GM18498 (cell line): Measurements from ENCODE around the gene FKBP10.
"Not testable (repeated sequence)": the region's sequence is repeated elsewhere in the genome, so short reads cannot be mapped to it uniquely, and the experiment has no call there.

Experiments used
- ATAC-seq: cut with Tn5 transposase; IDR thresholded peaks from one replicate; pipeline ENCODE4 v1.9.1; 2021; ENCODE audit warnings: mild to moderate bottlenecking, moderate library complexity; ENCODE audit not compliant: unreplicated experiment

Gene FKBP10

DNA sequence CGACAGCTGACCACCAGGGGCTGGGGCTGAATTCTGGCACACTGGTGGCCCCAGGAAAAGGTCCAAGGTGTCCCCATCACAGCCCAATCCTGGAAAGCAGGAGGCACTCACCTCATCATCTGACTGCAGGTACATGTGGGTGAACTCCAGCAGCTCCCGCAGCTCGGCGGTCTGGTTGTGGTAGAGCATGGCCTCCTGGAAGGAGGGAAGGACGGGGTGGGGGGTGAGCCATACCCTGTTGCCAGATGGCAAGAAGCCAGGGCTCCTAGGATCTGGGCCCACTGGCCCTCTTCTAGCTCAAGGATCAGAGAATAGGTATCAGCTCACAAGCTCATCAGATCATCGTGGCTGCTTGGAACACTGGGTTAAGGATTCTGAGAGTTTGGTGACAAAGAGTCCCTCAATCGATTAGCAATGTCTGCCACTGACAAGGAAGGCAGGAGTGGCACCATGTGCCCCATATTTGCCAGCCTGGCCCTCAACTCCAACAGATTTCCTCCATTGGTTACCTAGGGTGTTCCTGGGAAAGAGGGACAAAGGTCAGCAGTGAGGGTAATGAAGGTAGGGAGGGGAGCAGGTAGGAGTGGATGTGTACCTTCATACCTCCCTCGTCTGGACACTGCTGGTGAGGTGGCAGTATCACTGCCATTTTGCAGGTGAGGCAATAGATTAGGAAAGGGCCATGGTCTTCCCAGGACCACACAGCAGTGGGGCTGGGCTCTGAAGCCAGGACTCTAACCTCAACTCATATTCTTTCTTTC lies 5.9 kb upstream of the FKBP10 start:
- no peak for ATAC-seq

DNA sequence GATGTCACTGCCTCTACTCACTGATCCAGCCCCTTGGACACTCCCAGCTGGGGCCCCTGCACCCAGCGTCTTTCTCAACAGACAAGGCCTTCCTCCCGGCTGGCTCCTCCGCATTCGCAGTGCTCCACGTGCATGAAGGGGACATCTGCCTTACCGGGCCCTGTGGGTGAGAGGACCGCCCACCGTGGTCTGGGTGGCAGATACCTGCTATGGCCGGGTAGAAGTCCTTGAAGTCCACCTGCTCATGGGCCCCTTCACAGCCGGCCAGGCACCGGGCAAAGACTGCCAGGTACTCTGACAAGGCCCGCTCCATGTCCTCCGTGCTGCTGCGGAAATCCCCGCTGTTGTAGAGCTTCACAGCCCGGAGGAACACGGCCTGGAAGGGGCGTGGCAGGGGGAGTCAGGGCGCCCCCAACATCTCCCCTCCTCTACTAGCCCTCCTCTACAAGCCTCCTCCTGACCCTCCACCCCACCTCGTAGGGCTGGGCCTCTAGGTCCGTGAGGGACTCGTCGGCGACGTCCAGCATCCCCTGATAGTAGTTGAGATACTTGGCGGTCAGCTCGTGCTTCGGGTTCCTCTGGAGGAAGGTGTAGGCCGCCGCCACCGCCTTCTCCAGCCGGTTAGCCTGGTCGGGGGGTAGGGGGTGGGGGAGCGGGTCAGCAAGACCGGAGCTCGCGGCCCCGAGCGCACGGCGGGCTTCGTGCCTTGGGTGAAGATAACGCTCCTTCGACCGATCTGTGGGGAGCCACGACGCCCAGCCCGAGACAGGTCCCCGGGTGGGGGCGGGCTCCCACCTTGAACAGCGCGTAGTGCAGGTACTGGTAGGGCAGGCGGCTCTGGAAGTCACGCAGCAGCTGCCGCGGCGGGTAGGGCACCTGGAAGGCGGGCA lies 1.9 kb upstream of the FKBP10 start:
- peak; percentile 27 for ATAC-seq

DNA sequence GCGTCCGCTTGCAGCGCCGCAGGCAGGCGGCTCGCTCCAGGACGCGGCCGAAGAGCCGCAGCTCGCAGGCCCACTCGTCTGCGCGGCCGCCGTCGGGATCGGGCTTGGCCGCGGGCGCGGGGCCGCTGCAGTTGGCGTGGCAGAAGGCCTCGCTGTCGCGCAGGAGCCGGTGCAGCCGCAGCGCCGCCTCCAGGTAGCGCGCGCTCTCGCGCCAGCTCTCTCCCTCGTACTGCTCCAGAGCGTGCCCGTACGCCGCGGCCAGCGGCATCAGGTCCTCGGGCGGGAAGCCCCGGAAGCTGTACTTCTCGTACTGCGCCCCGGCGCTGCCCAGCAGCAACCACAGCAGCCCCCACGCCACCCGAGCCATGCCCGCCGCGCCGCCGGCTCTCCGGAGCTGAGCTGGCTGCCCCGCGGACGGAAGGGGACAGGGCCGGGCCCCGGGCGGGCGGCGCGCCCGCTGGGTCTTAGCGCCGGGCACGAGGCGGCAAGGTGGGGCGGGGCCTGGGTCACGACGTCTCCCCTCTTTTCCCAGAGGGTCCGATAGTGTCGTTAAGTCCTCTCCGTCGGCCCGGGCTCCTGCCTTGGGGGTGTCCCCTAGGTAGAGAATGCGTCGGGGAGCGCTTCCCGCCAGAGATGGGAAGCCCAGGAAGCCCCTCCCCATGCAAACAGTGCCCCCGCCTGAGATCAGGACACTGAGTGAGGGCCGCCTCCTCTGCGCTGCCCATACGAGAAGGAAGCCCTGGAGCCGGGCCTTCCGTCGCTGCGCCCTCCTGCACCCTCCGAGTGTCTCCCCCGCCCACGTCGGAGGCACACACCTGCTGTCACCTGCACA lies 1.0 kb upstream of the FKBP10 start, which contains the start of gene P3H4:
P3H4 (minus strand) TSS at position 401 of the 832 bp plus-strand sequence; CDS start at position 367, 34 bp downstream.
- peak; percentile 79 for ATAC-seq

DNA sequence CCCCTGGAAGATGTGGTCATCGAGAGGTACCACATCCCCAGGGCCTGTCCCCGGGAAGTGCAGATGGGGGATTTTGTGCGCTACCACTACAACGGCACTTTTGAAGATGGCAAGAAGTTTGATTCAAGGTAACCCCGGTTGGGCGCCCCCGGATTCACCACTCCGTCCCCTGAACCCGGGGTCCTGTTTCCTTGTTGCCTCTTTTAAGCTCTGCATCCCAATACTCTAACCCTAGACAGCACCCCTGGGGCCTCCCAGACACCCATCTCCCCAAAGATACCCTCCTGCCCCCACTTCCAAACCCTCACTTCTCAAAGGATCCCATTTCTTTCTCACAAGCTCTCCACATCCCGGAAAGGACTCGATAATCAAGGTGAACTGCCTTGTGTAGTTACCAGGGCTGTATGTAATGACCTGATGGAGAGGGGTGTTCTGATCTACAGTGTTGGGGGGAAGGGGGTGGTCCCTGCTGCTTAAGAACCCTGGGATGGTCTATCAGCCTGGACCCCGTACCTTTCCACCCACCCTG lies 412 bp downstream of the FKBP10 start:
- no peak for ATAC-seq

DNA sequence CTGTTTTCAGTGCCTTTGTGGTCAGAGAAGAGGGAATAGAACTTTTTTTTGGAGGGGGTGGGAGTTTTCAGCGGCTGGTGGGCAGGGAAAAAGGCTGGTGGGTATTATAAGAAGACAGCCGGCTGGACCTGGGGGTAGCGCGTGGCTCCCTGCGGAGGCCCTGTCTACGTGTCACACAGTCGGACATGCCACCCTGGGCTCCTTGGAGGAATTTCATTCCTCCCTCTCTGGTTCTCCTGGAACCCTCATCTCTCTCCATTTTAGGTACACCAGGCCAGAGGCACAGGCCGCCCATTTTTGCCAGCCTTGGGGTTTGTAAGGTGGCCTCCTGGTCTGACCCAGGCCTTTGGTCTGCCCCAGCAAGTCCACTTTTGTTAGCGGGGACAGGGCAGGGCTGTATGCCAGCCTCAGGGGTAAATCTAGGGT lies 908 bp downstream of the FKBP10 start:
- no peak for ATAC-seq

DNA sequence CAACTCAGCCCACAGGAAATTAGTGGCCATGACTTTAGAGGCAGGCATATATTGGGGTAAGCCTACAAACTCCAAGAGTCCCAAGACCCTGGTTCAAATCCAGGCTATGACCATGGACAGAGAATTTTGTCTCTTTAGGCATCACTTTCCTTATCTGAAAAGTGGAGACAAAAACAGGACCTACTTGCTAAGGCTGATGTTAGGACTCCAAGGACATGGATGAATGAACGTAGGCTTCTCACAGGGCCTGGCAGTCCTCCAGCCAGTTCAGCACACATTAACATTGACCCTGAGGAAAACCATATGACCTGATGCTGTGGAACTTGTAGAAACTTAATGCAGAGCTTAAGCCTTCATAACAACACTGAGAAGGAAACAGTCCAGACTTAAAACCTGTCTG lies 1.4 kb downstream of the FKBP10 start:
- no peak for ATAC-seq

DNA sequence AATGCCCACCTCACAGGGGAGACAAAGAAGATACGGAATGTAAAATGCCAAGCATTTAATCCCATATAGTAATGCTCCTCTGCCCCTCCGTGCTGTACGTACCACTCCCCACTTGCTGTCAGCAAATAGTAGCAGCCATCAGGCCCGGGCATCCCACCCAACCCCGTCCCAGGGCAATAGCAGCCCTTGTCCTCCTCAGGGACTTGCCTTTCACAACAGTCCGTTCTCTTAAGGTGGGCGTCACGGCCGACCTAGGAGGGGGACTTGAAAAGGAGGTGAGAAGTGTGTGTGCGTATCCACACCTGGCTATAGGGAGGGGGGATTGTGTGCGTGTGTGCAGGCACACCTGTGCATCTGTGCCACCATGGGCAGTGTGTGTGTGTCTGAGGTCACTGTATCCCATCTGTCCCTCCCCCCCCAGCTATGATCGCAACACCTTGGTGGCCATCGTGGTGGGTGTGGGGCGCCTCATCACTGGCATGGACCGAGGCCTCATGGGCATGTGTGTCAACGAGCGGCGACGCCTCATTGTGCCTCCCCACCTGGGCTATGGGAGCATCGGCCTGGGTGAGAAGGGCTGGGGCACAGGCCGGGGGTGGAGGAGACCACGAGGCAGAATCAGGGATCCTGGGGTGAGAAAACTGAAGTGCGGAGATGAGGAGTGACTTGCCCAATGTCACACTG lies 4.0 kb downstream of the FKBP10 start:
- no peak for ATAC-seq

DNA sequence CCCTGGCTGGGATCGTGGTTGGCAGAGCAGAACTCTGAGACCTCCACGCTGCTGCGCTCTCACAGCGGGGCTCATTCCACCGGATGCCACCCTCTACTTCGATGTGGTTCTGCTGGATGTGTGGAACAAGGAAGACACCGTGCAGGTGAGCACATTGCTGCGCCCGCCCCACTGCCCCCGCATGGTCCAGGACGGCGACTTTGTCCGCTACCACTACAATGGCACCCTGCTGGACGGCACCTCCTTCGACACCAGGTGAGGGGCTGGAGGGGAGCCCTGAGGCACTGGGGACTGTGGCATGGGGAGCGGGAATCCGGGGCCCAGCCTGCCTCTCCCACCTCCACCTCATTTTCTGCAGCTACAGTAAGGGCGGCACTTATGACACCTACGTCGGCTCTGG lies 5.2 kb downstream of the FKBP10 start:
- no peak for ATAC-seq

DNA sequence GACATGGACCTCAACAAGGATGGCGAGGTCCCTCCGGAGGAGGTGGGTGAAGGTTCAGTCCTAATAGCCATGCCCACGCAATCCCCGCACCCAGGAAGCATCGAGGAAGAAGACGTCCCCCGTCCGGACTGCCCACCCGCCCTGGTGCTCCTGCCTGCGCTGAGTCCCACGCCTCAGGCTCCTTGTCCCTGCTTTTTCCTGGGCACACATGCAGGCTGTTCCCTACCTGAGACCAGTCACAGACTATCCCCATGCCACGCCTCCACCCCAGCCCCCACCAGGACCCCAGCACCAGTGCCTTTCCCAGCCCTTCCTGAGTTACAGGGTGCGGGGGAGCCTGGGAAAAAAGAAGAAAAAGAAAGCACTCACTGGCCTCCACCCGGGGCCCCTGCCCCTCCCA lies 9.0 kb downstream of the FKBP10 start:
- no peak for ATAC-seq

DNA sequence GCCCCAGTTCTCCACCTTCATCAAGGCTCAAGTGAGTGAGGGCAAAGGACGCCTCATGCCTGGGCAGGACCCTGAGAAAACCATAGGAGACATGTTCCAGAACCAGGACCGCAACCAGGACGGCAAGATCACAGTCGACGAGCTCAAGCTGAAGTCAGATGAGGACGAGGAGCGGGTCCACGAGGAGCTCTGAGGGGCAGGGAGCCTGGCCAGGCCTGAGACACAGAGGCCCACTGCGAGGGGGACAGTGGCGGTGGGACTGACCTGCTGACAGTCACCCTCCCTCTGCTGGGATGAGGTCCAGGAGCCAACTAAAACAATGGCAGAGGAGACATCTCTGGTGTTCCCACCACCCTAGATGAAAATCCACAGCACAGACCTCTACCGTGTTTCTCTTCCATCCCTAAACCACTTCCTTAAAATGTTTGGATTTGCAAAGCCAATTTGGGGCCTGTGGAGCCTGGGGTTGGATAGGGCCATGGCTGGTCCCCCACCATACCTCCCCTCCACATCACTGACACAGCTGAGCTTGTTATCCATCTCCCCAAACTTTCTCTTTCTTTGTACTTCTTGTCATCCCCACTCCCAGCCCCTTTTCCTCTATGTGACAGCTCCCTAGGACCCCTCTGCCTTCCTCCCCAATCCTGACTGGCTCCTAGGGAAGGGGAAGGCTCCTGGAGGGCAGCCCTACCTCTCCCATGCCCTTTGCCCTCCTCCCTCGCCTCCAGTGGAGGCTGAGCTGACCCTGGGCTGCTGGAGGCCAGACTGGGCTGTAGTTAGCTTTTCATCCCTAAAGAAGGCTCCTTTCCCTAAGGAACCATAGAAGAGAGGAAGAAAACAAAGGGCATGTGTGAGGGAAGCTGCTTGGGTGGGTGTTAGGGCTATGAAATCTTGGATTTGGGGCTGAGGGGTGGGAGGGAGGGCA lies 9.7 kb downstream of the FKBP10 start:
- no peak for ATAC-seq

DNA sequence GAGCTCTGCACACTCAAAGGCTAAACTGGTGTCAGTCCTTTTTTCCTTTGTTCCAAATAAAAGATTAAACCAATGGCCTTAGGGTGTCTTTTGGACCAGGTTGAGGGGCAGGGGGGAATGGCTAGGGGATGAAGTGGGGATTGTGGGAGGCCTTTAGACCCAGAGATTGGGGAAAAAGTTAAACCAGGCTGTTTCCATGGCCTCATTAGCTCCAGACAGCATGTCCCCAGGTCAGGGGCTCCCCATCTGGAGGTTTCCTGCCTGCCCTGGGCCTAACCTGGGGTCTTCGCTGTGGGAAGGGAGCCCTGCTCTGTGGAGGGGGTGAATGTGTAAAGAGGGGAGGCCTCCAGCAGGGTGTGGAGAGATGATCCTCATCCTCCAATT lies 10.3 kb downstream of the FKBP10 start:
- no peak for ATAC-seq

DNA sequence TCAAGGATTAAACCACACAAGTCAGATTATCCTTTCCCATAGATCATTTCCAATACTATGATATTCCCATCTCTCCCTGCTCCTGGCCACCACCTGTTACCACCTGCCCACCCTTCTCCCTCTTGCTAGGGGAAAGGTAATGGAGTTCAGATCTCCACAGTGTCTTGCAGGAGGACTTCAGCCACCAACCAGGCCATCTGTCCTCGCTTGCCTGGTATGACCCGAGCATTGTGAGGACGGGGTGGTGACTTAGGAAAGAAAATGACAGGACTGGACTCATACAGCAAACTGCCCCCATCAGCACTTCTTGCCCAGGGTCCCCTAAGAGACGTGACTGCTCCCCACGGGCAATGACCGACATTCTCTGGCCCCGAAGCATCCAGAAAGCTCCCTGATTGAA lies 10.8 kb downstream of the FKBP10 start:
- ATAC-seq = no peak

DNA sequence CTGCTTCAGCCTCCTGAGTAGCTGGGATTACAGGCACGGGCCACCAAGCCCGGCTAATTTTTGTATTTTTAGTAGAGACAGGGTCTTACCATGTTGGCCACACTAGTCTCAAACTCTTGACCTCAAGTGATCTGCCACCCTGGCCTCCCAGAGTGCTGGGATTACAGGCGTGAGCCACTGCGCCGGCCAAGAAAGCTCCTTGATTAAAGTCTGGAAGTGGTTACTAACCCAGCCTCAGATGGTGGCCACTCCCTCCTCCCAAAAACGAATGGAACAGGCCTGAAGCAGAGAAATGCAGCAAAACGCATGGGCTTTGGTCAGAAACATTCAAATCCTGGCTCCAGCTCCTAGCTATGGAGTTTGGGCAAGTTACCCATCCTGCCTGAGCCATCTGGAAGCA lies 11.3 kb downstream of the FKBP10 start:
- no peak for ATAC-seq

DNA sequence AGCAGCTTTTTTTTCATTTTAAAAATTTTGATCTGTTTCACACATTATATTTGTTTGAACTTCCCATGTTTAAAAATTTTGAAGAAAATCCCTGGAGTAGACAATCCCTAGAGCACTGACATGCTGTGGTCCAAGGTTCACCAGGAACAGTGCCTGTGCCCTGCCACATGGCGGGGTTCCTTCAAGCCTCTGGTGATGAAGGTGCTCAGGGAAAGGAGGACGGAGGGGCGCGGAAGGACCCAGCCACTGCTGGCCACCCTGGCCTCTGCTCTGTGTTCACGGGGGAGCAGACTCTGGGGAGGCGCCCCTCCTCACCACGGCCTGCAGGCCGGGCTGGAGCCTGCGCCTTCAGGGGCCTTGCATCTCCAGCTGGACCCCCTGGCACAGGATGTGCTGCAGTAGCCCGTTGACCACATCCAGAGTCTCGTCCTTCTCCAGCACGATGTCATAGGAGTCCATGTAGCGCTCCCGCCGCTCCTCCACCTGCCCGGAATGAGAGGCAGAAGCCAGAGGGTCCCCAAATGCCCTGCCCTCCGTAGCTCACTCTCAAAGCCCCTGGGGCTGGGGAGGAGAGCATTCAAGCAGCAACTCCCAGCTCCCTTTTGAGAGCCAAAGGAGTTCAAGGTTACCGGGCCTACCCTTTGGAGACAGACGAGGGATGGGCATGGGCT lies 12.5 kb downstream of the FKBP10 start:
- ATAC-seq = no peak

DNA sequence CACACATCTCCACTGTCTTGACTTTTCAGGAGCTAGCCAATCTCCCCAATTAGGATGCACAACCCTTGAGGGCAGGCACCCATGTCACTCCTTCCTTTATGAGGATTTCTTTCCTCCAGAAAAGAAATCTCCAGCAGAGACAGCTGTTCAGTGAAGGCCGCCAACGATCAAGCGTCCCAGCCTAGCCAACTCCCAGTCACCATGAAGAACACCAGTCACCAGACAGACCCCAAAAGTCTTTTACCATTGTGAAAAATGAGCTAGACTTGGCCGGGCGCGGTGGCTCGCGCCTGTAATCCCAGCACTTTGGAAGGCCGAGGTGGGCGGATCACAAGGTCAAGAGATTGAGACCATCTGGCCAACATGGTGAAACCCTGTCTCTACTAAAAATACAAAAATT lies 17.2 kb downstream of the FKBP10 start:
- not testable (repeated sequence) for ATAC-seq

DNA sequence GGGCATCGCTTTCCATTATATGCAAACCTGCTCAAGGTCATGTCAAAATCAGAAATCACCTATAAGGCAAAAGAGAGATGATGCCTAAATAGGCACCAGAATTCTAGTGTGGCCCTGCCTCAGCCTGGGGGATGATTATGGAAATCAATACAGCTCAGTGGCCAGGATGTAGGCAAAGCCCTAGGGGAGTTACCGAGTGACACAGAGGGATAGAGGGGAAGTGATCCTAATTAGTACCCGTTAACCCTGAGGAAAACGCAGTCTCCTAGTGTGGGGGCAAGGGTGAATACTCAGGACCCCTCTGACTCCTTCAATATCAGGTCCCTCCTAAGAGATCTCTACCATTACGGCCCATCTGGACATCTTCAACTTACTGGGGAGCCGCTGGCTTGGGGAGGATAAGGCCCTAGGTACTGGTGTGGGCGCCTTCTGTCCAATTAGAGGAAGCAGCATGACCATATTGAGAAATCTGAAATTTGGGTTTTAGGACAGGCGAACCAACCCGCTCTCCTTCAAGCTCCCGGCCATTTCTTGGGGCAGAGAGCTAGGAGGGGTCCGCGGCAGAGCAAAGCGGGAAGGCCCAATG lies 22.5 kb downstream of the FKBP10 start:
- ATAC-seq = peak; percentile 33

DNA sequence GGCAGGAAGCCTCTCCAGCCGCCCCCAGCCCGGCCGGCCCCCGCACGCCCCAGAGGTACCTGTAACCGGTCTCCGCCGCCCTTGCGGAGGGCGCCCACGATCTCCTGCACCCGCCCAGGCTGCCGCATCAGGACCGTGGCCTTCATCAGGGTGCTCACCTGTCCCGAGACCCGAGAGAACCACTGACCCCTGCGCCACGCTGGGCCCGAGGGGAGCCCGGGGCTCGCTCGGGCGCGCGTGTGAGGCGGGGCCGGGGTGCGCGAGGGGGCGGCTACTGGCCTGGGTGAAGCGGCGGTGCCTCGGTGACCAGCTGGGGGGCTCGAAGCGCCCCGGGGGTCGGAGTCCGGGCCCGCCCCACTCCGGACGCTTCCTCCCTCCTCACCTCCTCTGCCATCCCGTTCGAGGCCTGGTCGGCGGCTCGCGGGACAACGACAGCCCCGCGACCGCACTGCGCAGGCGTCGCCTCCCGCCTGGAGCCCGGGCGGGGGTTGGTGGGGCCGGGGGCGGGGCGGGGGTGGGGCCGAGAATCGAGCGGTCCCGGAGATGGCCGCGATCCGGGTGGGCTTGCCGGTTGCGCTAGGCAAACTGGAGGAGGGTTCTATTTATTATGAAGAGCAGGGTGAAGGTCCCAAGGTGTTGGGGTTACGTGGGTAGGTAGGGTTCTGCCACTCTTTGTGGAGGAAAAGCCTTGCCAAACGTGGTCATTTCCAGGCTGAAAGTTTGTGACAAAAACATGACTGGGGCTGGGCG lies 23.2 kb downstream of the FKBP10 start, which contains the start of gene NT5C3B:
NT5C3B (minus strand) TSS at position 433 of the 750 bp plus-strand sequence; CDS start at position 394, 39 bp downstream.
- ATAC-seq = peak; percentile 62
